GM12873 (cell line): Measurements from ENCODE around the gene NKX2-1.

Source experiments
- TF ChIP-seq, protein P1 (sequence below): IDR thresholded peaks from 2 replicates; pipeline ENCODE4 v1.5.1; 2012; ENCODE audit warnings: low read depth, mild to moderate bottlenecking, moderate library complexity, low read length, control low read depth; ENCODE audit not compliant: insufficient read depth; ENCODE audit errors: missing control alignments

NKX2-1 gene

DNA sequence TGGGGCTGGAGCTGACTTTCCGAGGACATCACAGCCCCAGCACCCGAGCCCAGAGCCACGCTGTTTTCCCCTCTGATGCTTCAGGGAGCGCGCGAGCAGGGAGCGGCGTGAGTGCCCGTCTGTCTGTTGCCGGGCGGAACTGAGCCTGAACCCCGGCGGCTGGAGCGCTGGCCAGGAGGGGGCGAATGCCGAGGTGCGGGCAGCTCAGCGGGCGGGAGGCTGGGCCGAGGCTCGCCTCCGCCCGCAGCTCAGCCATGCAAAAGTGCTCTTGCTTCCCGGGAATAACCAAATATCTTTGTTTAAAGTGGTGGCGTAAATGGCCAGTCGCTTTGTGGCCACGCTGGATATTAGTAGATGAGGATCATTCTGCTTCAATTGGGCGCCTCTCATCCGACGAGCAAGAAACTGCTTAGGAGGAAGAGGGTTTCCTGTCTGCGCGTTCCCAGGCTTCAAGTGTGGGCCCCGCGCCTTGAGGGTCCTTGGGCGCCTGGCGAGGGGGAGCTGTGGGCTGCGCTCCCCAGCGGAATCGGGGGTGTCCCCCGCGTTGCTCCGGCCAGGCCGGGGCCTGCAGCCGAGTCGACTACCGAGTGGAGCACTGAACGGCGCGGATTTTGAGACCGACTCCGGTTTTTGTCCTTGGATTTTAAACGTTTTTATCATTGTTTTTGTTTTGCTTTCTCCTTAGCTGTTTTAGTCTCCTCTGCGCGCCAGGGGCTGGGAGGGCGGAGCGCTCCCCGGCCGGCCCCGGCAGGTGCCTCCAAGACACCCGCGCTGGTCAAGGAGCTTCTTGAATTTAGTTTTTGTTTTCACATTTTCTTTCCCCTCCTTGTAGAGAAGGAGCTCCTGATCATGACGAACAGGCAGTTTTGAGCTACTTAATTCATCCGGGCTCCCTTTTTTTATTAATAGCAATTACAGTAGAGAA lies 831 bp upstream of the NKX2-1 start:
- TF ChIP-seq, protein P1, sequence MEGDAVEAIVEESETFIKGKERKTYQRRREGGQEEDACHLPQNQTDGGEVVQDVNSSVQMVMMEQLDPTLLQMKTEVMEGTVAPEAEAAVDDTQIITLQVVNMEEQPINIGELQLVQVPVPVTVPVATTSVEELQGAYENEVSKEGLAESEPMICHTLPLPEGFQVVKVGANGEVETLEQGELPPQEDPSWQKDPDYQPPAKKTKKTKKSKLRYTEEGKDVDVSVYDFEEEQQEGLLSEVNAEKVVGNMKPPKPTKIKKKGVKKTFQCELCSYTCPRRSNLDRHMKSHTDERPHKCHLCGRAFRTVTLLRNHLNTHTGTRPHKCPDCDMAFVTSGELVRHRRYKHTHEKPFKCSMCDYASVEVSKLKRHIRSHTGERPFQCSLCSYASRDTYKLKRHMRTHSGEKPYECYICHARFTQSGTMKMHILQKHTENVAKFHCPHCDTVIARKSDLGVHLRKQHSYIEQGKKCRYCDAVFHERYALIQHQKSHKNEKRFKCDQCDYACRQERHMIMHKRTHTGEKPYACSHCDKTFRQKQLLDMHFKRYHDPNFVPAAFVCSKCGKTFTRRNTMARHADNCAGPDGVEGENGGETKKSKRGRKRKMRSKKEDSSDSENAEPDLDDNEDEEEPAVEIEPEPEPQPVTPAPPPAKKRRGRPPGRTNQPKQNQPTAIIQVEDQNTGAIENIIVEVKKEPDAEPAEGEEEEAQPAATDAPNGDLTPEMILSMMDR, result peak; percentile 12

DNA sequence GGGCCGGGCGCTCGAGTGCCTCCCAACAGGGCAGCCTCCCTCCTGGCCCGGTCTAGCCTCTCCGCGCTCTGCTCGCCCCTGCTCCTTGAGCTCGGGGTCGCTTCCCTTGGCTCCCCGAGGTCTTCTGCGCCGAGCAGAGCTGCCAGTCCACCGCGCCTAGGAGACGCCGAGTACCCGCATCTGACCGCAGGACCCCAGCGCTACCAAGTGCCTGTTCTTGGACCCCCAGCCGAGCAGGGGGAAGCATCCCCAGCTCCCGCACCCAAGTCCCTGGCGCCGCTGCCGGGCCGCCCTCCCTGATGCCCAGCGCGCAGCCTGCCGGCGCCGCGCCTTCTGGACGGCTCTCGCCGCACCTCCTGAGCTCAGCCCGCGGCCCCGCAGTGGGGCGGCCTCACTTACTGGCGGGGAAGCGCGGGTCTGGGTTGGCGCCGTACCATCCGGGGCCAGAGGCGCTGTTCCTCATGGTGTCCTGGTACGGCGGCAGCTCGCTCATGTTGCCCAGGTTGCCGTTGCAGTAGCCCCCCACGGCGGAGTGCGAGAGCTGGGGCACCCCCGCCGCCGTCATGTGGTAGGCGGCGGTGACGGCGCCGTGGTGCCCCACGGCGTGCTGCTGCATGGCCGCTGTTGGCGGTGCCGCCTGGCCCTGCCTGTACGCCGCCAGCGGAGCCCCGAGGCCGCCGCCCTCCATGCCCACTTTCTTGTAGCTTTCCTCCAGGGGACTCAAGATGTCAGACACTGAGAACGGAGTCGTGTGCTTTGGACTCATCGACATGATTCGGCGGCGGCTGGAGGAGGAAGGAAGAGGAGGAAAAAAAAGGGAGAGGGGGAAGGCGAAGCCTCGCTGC lies 1.2 kb downstream of the NKX2-1 start:
- TF ChIP-seq, protein P1, result no peak

DNA sequence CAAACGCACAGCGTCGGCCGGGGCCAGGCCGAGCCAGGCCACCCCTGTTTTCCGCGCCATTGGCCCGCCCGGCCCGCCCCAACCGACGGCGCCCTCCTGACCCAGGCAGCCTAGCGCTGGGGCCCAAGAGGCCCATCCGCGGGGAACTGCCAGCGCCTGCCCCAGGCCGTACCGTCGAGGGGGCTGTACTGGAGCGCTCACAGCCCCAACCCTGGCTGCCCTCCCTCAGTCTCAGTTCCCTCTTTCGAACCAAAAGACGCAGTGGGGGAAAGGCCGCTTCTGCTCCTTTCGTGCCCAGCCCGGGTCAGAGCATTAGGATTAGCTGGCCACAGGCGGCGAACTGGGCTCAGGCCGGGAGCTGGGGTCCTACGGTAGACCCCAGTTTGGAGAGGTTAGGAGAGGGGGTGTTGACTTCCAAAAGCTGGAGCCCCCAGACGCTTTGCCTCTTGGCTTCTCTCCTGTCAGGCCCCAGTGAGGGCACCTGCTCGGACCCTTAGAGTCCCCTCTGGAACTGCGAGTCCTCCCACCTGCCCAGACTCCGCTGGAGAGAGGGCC lies 1.9 kb downstream of the NKX2-1 start:
- TF ChIP-seq, protein P1, result no peak

DNA sequence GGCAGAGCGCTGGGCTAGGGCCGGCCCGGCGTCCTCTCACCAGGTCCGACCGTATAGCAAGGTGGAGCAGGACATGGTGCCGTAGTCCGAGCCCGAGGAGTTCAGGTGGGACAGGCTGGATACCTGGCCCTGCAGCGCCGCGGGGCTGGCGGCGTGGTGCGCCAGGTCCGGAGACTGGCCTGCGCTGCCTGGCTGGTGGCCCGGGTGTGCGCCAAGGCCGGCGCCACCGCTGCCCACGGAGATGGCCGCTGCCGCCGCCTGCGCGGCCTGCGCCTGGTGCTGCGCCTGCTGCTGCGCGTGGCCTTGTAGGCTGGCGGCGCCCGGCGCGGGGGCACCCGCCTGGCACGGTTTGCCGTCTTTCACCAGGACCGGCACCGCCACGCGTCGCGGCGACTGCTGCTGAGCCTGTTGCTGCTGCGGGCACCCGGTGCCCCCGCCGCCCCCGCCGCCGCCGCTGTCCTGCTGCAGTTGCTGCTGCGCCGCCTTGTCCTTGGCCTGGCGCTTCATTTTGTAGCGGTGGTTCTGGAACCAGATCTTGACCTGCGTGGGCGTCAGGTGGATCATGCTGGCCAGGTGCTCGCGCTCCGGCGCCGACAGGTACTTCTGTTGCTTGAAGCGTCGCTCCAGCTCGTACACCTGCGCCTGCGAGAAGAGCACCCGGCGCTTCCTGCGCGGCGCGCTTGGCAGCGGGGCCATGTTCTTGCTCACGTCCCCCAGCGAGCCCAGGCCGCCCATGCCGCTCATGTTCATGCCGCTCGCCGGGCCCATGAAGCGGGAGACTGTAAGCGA lies 2.6 kb downstream of the NKX2-1 start:
- TF ChIP-seq, protein P1, result no peak

DNA sequence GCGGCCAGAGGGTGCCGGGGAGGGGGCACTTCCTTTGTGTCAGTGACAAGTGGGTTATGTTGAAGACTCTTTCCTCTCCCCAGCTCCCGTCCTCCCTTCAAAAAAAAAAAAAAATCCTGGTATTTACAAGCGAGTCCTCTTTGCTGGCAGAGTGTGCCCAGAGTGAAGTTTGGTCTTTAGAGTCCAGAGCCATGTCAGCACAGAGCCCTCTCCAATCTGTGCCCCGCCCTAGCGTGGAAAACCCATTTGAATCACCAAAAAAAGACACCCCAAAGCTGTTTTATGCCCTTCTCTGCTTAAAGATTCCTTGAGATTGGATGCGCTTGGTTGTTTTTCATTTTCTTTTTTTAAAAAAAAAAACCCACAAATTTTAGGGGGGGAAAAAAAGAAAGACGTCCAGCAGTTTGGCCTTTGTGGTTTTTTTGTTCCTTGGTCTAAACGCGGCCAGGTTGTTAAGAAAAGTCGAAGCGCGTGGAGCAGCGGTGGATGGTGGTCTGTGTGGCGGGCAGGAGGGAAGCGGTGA lies 3.3 kb downstream of the NKX2-1 start:
- TF ChIP-seq, protein P1, result no peak

DNA sequence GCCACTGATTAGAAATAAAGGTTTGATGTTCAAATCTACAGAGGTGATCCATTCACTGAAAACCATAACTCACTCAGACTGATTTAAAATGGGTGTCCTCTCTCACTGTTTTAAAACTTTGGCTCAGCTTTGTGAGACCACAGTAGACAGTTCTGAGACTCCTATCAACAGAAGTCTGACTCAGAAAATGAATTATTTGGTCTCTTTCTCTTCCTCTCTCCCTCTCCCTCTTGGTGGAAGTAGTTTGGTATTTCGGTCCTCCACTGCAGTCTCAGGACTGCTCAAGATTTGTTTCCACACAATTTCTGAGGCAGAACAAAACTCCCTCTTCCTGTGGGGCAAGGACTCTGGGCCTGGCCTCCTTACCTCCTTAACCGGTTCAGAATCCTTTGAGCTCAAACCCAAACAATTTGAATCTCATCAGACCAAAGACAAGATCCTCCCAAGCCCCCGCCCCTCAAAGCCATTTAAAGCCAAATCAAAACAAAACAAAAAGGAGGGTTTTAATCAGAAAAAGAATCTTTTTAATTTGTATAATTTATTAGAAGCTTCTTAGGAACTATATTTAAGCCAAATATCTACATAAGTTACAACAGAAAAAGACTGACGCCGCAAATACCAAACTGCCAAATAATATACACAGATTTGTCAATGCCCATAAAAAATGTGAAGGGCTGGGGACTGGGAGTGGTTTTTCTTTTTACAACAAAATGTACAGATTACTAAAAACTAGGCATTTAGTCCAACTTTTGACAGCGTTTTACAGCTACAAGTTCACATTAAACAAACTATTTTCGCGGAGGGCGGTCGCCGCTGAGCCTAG lies 3.9 kb downstream of the NKX2-1 start:
- TF ChIP-seq, protein P1, result no peak
